ENCODE results near the gene LGMN. TPM values are rescaled to one million over a fixed set of nuclear protein-coding genes. Genes with fewer than 3 reads are reported as not detected.

Gene LGMN
- total and polyA plus RNA-seq, 2 of the 8 experiments (the other 6 are each of a cell fraction or from before 2014, with no cell fraction given): 57.4 to 83.4 TPM

DNA sequence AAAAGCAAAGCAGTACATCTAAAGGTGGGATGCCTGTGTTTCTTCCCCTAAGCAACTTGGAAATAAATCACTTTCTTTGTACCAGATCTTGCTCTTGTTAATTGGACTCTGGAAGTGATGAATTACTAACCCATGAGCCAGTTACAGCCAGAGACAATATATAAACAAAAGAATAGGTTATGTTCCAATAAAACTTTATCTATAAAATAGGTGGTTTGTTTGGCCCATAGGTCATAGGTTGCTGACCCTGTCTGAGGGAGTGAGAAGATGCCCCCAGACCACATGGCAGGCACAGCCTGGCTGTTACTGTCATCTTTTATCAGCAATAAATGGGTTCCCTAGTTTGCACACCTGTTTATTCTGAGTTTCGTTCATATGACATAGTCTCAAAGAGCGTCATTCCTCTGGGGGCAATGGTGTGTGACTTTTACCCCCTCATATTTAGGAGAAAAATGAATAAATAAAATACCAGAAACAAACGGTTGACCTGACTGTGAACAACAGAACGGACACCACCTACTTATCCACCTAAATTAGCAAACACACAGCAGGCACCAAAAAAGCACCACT, 10.7 kb downstream of the LGMN start:
- Histone ChIP-seq H2BK12ac (ENCODE audit: low read depth, low read length) (no peak overlapping the region), H3K4me1 (replicated peaks in 1 of 4; ENCODE audit: control insufficient read depth in 3 of 4, insufficient read depth in 4 of 4, low read length in 3 of 4) (no peaks in the 10 kb centered on the region), H3K56ac (replicated peaks; ENCODE audit: insufficient read length, low read depth, low read length) (no peak overlapping the region), H4K91ac (replicated peaks; ENCODE audit: insufficient read length, low read length) (no peak overlapping the region), H3K4me2 (ENCODE audit: insufficient read depth in 1 of 2, low read depth in 2 of 2, low read length in 2 of 2) (no peak overlapping the region), H3K4me3 (ENCODE audit: extremely low read depth in 1 of 4, insufficient read depth in 2 of 4, low read depth in 3 of 4, low read length in 4 of 4) (no peak overlapping the region), H3K9me3 (ENCODE audit: insufficient read depth in 2 of 2, low read depth in 1 of 2, low read length in 1 of 2) (no peaks in the 10 kb centered on the region), H2BK15ac (ENCODE audit: low read length) (no peak overlapping the region), H3K27ac (ENCODE audit: low read depth, low read length) (no peak overlapping the region), H2BK20ac (ENCODE audit: low read length) (no peak overlapping the region), H4K20me1 (replicated peaks in 1 of 2; ENCODE audit: control insufficient read depth in 1 of 2, insufficient read depth in 2 of 2, low read length in 2 of 2) (peaks cover 0 to 2% of the 10 kb centered on the region in 2 experiments), H3K79me1 (ENCODE audit: low read depth, low read length) (peaks cover 10% of the 10 kb centered on the region), H2AK5ac (ENCODE audit: low read depth, low read length) (no peak overlapping the region), H3K4ac (replicated peaks; ENCODE audit: insufficient read length, low read depth, low read length) (no peak overlapping the region), H3K23ac (ENCODE audit: insufficient read length) (no peak overlapping the region), H3K79me2 (ENCODE audit: control insufficient read depth in 1 of 2, insufficient read depth in 2 of 2, low read length in 2 of 2) (peaks cover 0 to 19% of the 10 kb centered on the region in 2 experiments; a peak in 3 of 4 replicates), H2BK120ac (replicated peaks; ENCODE audit: low read depth, low read length) (no peak overlapping the region), H4K5ac (ENCODE audit: insufficient read length, low read depth, low read length) (no peak overlapping the region), H3K27me3 (replicated peaks in 1 of 4; ENCODE audit: control insufficient read depth in 3 of 4, extremely low read depth in 1 of 4, insufficient read depth in 3 of 4, low read length in 3 of 4) (no peaks in the 10 kb centered on the region), H2BK5ac (ENCODE audit: low read depth, low read length) (no peak overlapping the region), H3K14ac (ENCODE audit: insufficient read length) (no peak overlapping the region), H2AFZ (ENCODE audit: low read length) (no peak overlapping the region), H4K8ac (ENCODE audit: extremely low read depth, insufficient read depth, low read length) (no peak overlapping the region), H3K36me3 (ENCODE audit: control insufficient read depth in 2 of 4, insufficient read depth in 4 of 4, low read length in 3 of 4) (no peaks in the 10 kb centered on the region), H3K9ac (replicated peaks in 1 of 4; ENCODE audit: extremely low read depth in 1 of 4, low read depth in 3 of 4, low read length in 3 of 4) (no peak overlapping the region), H3K18ac (ENCODE audit: extremely low read depth, low read length) (no peak overlapping the region), H3K23me2 (ENCODE audit: low read depth, low read length) (no peaks in the 10 kb centered on the region)
- ChIA-PET CTCF (ENCODE audit: partially characterized antibody) (interaction anchor here (1.6 kb wide), 1 partner anchor 12 kb away, joined by 3 read pairs; no protein-coding TSS in a partner anchor), POLR2A (ENCODE audit: partially characterized antibody) (interaction anchor here (5.3 kb wide), 1 partner anchor 11 kb away, joined by 19 read pairs; the partner anchor contains the start of gene LGMN)
- FAIRE-seq (no peak), DNase-seq (ENCODE audit: low read depth in 1 of 2, low spot score in 2 of 2) (no peak)
- 89% methylated on average over 4 of the region's 4 CpGs; no CpG with 5 or more reads in 1 of the 2 experiments for WGBS, 2 experiments (ENCODE audit: extremely low coverage in 1 of 2, insufficient coverage in 1 of 2, insufficient read length in 1 of 2, insufficient replicate concordance in 2 of 2, low coverage in 1 of 2, low lambda C conversion rate in 2 of 2, missing lambda C conversion rate in 1 of 2)
- no peak for TF ChIP-seq JUN (IDR thresholded peaks at IDR 0.05; ENCODE audit: low read depth, low read length)
- TF ChIP-seq CBX5 (IDR thresholded peaks at IDR 0.05; ENCODE audit: low read depth, low read length): no peak
- TF ChIP-seq RXRA (IDR thresholded peaks at IDR 0.05; ENCODE audit: insufficient read depth, low read depth, low read length): no peak
- no peak for TF ChIP-seq TEAD4 (IDR thresholded peaks at IDR 0.05; ENCODE audit: low read depth, low read length)
- TF ChIP-seq SIN3A (conservative IDR thresholded peaks at IDR 0.05 in 1 of 2, IDR thresholded peaks at IDR 0.05 in 1 of 2; ENCODE audit: low read depth in 1 of 2, low read length in 2 of 2): no peak
- TF ChIP-seq SAP30 (IDR thresholded peaks at IDR 0.05; ENCODE audit: insufficient read depth, insufficient replicate concordance, low read length): no peak
- TF ChIP-seq NRF1 (IDR thresholded peaks at IDR 0.05; ENCODE audit: low read depth, low read length): no peak
- TF ChIP-seq CHD1 (IDR thresholded peaks at IDR 0.05; ENCODE audit: low read depth, low read length): no peak
- no peak for TF ChIP-seq KDM5A (IDR thresholded peaks at IDR 0.05; ENCODE audit: low read length)
- TF ChIP-seq ASH2L (IDR thresholded peaks at IDR 0.05; ENCODE audit: low read length): no peak
- TF ChIP-seq EP300 (IDR thresholded peaks at IDR 0.05; ENCODE audit: borderline replicate concordance in 1 of 2, low read depth in 2 of 2, low read length in 2 of 2): no peak
- TF ChIP-seq, protein P1, sequence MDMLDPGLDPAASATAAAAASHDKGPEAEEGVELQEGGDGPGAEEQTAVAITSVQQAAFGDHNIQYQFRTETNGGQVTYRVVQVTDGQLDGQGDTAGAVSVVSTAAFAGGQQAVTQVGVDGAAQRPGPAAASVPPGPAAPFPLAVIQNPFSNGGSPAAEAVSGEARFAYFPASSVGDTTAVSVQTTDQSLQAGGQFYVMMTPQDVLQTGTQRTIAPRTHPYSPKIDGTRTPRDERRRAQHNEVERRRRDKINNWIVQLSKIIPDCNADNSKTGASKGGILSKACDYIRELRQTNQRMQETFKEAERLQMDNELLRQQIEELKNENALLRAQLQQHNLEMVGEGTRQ (IDR thresholded peaks at IDR 0.05; ENCODE audit: low read length): no peak

Data from H1 (cell line).